Vagina (tissue), 2 donors: ENCODE results near the gene PAPSS1. TPM values are rescaled to one million over a fixed set of nuclear protein-coding genes. Genes with fewer than 3 reads are reported as not detected.
"Not testable (repeated sequence)": the region's sequence is repeated elsewhere in the genome, so short reads cannot be mapped to it uniquely, and the experiment has no call there.

ENCODE experiments used
- DNase-seq, 2 donors: peaks; one replicate each; pipeline ENCODE4 v3.0.0-alpha.2; 2017; ENCODE audit errors: extremely low spot score in 2 of 2
- H3K27ac ChIP-seq: fragments of 200-600 bp; sonication (generic); one replicate; pipeline ENCODE4 v1.5.1; 2019
- H3K27me3 ChIP-seq: fragments of 200-600 bp; sonication (generic); one replicate; pipeline ENCODE4 v1.5.1; 2019
- H3K36me3 ChIP-seq, 2 donors: fragments of 200-600 bp; sonication (generic); one replicate each; pipeline ENCODE4 v1.5.1; 2017 to 2019
- H3K4me1 ChIP-seq: fragments of 200-600 bp; sonication (generic); one replicate; pipeline ENCODE4 v1.5.1; 2019
- H3K4me3 ChIP-seq, 2 donors: fragments of 200-600 bp; sonication (generic); 1 replicate in 1 of 2; 2 replicates in 1 of 2; pipeline ENCODE4 v1.5.1; 2016 to 2019
- H3K9me3 ChIP-seq: fragments of 200-600 bp; sonication (generic); one replicate; pipeline ENCODE4 v1.5.1; 2019
- CTCF ChIP-seq, 3 experiments: fragments of 450-650 bp in 2 of 3; fragments of 200-600 bp in 1 of 3; sonication (generic) in 1 of 3; IDR thresholded peaks; one replicate each; pipeline ENCODE4 v1.5.1; 2017 to 2019; ENCODE audit warnings: antibody characterized with exemption in 3 of 3, mild to moderate bottlenecking in 2 of 3, moderate library complexity in 2 of 3
- POLR2A ChIP-seq, 2 donors: fragments of 450-650 bp; IDR thresholded peaks; one replicate each; pipeline ENCODE4 v1.6.1; 2017; ENCODE audit warnings: antibody characterized with exemption in 2 of 2, mild to moderate bottlenecking in 2 of 2, moderate library complexity in 2 of 2
- POLR2AphosphoS5 ChIP-seq, 2 donors: sonication (generic); formaldehyde crosslinking; IDR thresholded peaks; one replicate each; pipeline ENCODE4 v1.9.0; 2017; ENCODE audit warnings: antibody characterized with exemption in 2 of 2, mild to moderate bottlenecking in 2 of 2, low read depth in 1 of 2; ENCODE audit not compliant: insufficient read depth in 1 of 2
- intact Hi-C: fragments of 100-400 bp; cut with DNase I; formaldehyde crosslinking; loops from one replicate; pipeline ENCODE4 v1.15.1; 2023
- total RNA-seq: library from RNA; depleted of rRNA; stranded (reverse); fragments of >200 nt; gene quantifications from one replicate; pipeline ENCODE4 v1.2.3, GENCODE V29; 2016

PAPSS1 gene
- total RNA-seq, 1 donor from 2014 or later = 27.5 TPM

GRCh38 chr4:107708225-107708624 is 11.8 kb downstream of the PAPSS1 start:
- DNase-seq = no peak
- Histone ChIP-seq H3K4me3 (no peak overlapping the region), H3K27me3 (no peaks in the 10 kb centered on the region), H3K27ac (no peak overlapping the region), H3K4me1 (no peaks in the 10 kb centered on the region), H3K36me3 (no peaks in the 10 kb centered on the region), H3K9me3 (peaks cover 24% of the 10 kb centered on the region)
- intact Hi-C loops = no loop called here
- TF ChIP-seq CTCF (IDR thresholded peaks at IDR 0.05) (no peak), POLR2A (IDR thresholded peaks at IDR 0.05) (no peak), POLR2AphosphoS5 (IDR thresholded peaks at IDR 0.05; ENCODE audit: insufficient read depth in 1 of 2, low read depth in 1 of 2) (no peak)

GRCh38 chr4:107705742-107706556 is 14.1 kb downstream of the PAPSS1 start:
- no peak for DNase-seq
- no peaks in the 10 kb centered on the region for H3K27me3 ChIP-seq
- H3K36me3 ChIP-seq = no peaks in the 10 kb centered on the region
- peaks cover 24% of the 10 kb centered on the region for H3K9me3 ChIP-seq
- intact Hi-C loops = no loop called here
- H3K4me3 ChIP-seq = no peak overlapping the region
- TF ChIP-seq POLR2A (IDR thresholded peaks at IDR 0.05) (no peak), POLR2AphosphoS5 (IDR thresholded peaks at IDR 0.05; ENCODE audit: insufficient read depth in 1 of 2, low read depth in 1 of 2) (no peak), CTCF (IDR thresholded peaks at IDR 0.05) (no peak)
- H3K4me1 ChIP-seq = no peaks in the 10 kb centered on the region
- H3K27ac ChIP-seq = no peak overlapping the region

GRCh38 chr4:107701565-107701964 is 18.5 kb downstream of the PAPSS1 start:
- intact Hi-C loops = no loop called here
- DNase-seq = no peak
- Histone ChIP-seq H3K4me1 (no peaks in the 10 kb centered on the region), H3K27ac (no peak overlapping the region), H3K36me3 (peaks cover 0 to 2% of the 10 kb centered on the region in 2 donors), H3K4me3 (no peak overlapping the region), H3K9me3 (peaks cover 18% of the 10 kb centered on the region), H3K27me3 (no peaks in the 10 kb centered on the region)
- no peak for TF ChIP-seq CTCF (IDR thresholded peaks at IDR 0.05)

GRCh38 chr4:107699466-107700206 is 20.4 kb downstream of the PAPSS1 start:
- Histone ChIP-seq H3K36me3 (peaks cover 0 to 7% of the 10 kb centered on the region in 2 donors), H3K9me3 (peaks cover 3% of the 10 kb centered on the region), H3K4me1 (no peaks in the 10 kb centered on the region), H3K27me3 (no peaks in the 10 kb centered on the region), H3K27ac (no peak overlapping the region), H3K4me3 (no peak overlapping the region)
- no peak for DNase-seq
- TF ChIP-seq POLR2AphosphoS5 (IDR thresholded peaks at IDR 0.05; ENCODE audit: insufficient read depth in 1 of 2, low read depth in 1 of 2) (no peak), POLR2A (IDR thresholded peaks at IDR 0.05) (no peak), CTCF (IDR thresholded peaks at IDR 0.05) (no peak)
- intact Hi-C loops = no loop called here

- H3K4me3 ChIP-seq, intact Hi-C loops, H3K9me3 ChIP-seq, H3K27me3 ChIP-seq, H3K27ac ChIP-seq, H3K4me1 ChIP-seq, DNase-seq: not testable (repeated sequence)
- peaks cover 0 to 18% of the 10 kb centered on the region in 2 donors for H3K36me3 ChIP-seq
Measured at GRCh38 chr4:107696187-107696586, 23.8 kb downstream of the PAPSS1 start.
